Uterus (tissue), 2 donors: Measurements from ENCODE around the gene NDUFS7.

Experiments
- POLR2A ChIP-seq, 2 donors: fragments of 450-650 bp; IDR thresholded peaks; one replicate each; pipeline ENCODE4 v1.6.1; 2016; ENCODE audit warnings: antibody characterized with exemption in 2 of 2, mild to moderate bottlenecking in 1 of 2, moderate library complexity in 1 of 2
- TF ChIP-seq, protein P1 (sequence below), 4 experiments: fragments of 200-600 bp in 2 of 4; fragments of 450-650 bp in 2 of 4; sonication (generic) in 2 of 4; IDR thresholded peaks; one replicate each; pipeline ENCODE4 v1.5.1; 2016 to 2019; ENCODE audit warnings: antibody characterized with exemption in 4 of 4, mild to moderate bottlenecking in 2 of 4, moderate library complexity in 1 of 4

DNA sequence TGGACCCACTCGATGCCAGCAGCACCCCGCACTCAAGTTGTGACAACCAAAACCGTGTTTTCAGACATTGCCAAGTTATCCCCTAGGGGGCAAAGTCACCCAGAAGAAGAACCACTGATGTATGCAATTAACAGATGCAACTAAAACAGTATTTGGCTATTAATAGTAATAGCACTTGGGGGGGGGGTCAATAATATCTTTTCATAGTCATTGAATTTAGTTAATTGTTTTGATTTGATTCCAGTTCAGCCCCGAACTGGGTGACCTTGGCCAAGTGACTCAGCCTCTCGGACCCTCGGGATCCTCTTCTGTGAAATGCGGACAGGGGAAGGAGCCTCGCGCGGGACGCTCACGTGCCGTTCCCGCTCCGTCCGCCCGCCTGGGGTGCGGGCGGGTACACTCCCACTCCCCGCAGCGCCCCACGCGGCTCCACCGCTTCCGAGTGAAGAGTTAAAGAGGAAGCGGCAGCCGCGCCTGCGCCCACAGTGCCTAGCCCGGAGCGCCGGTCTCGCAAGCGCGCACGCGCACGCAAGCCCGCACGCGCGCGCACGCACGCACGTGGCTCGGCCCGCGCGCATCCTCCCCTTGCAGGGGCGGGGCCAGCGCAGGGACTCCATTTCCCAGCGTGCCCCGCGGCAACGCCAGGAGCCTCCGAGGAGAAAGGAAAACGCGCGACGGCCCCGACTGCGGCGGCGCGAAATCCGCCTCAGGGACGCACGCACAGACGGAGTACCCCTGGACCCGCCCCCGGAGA is 23.2 kb downstream of the NDUFS7 start:
- TF ChIP-seq, protein P1, sequence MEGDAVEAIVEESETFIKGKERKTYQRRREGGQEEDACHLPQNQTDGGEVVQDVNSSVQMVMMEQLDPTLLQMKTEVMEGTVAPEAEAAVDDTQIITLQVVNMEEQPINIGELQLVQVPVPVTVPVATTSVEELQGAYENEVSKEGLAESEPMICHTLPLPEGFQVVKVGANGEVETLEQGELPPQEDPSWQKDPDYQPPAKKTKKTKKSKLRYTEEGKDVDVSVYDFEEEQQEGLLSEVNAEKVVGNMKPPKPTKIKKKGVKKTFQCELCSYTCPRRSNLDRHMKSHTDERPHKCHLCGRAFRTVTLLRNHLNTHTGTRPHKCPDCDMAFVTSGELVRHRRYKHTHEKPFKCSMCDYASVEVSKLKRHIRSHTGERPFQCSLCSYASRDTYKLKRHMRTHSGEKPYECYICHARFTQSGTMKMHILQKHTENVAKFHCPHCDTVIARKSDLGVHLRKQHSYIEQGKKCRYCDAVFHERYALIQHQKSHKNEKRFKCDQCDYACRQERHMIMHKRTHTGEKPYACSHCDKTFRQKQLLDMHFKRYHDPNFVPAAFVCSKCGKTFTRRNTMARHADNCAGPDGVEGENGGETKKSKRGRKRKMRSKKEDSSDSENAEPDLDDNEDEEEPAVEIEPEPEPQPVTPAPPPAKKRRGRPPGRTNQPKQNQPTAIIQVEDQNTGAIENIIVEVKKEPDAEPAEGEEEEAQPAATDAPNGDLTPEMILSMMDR (IDR thresholded peaks at IDR 0.05): peak in 3 of 4 experiments; percentile 15 to 41 (median 37)
- no peak for TF ChIP-seq POLR2A (IDR thresholded peaks at IDR 0.05)
